K562 (cell line): ENCODE data around the gene BCL2L15. TPM values are rescaled to one million over a fixed set of nuclear protein-coding genes. Genes with fewer than 3 reads are reported as not detected.

Experiments
- CBFA2T3 ChIP-seq: fragments of 450-650 bp; IDR thresholded peaks from 2 replicates; pipeline ENCODE4 v1.6.1; 2017
- CBX8 ChIP-seq: fragments of 200-600 bp; sonication (generic); IDR thresholded peaks from 2 replicates; pipeline ENCODE4 v1.6.1; 2012; ENCODE audit warnings: borderline replicate concordance, mixed run types, low read depth, mild to moderate bottlenecking, moderate library complexity, mixed read lengths, low read length, control low read depth, inconsistent platforms; ENCODE audit not compliant: poor library complexity, severe bottlenecking; ENCODE audit errors: extremely low read depth
- ETV6 ChIP-seq, 3 experiments: fragments of 150-350 bp in 1 of 3; sonication (generic) in 1 of 3; formaldehyde crosslinking in 1 of 3; IDR thresholded peaks; 2 replicates each; pipeline versions ENCODE4 v1.6.1 to v1.8.0; 2014 to 2022; ENCODE audit warnings: borderline replicate concordance in 2 of 3, low read depth in 2 of 3, antibody characterized with exemption in 1 of 3, low read length in 1 of 3, mild to moderate bottlenecking in 1 of 3, missing genetic modification reagents in 1 of 3
- GATAD2B ChIP-seq: fragments of 450-650 bp; IDR thresholded peaks from 2 replicates; pipeline ENCODE4 v1.6.1; 2017; ENCODE audit warnings: mild to moderate bottlenecking, borderline replicate concordance
- HCFC1 ChIP-seq: IDR thresholded peaks from 2 replicates; pipeline ENCODE4 v1.6.1; 2012; ENCODE audit warnings: low read depth, low read length, improper control_type of control experiment
- MCM2 ChIP-seq: fragments of 450-650 bp; IDR thresholded peaks from 2 replicates; pipeline ENCODE4 v1.6.1; 2017; ENCODE audit warnings: low read depth, mild to moderate bottlenecking
- NCOA4 ChIP-seq: fragments of 450-650 bp; IDR thresholded peaks from 2 replicates; pipeline ENCODE4 v1.6.1; 2018; ENCODE audit warnings: mild to moderate bottlenecking; ENCODE audit not compliant: partially characterized antibody
- PCBP1 ChIP-seq: fragments of 200-400 bp; formaldehyde crosslinking; IDR thresholded peaks from 2 replicates; pipeline ENCODE4 v1.6.1; 2018; ENCODE audit warnings: mild to moderate bottlenecking, low read depth, low read length; ENCODE audit not compliant: poor library complexity, severe bottlenecking
- RFX7 ChIP-seq: fragments of 250-450 bp; sonication (Bioruptor Pico); IDR thresholded peaks from 2 replicates; pipeline ENCODE4 v1.5.1; 2021; ENCODE audit warnings: mild to moderate bottlenecking
- RNF219 ChIP-seq: fragments of 250-450 bp; sonication (Bioruptor Pico); IDR thresholded peaks from 2 replicates; pipeline ENCODE4 v1.5.0; 2022; ENCODE audit warnings: mild to moderate bottlenecking
- SLC30A9 ChIP-seq: fragments of 250-450 bp; sonication (Bioruptor Pico); IDR thresholded peaks from 2 replicates; pipeline ENCODE4 v1.8.0; 2022; ENCODE audit warnings: mild to moderate bottlenecking, moderate library complexity
- THAP12 ChIP-seq: fragments of 250-450 bp; sonication (Bioruptor Pico); IDR thresholded peaks from 2 replicates; pipeline ENCODE4 v1.9.0; 2021; ENCODE audit warnings: mild to moderate bottlenecking, inconsistent platforms
- ZNF175 ChIP-seq: fragments of 200-800 bp; sonication (Bioruptor generic); IDR thresholded peaks from 2 replicates; pipeline ENCODE4 v1.6.1; 2016; ENCODE audit warnings: low read depth, mild to moderate bottlenecking, missing genetic modification characterization, missing compliant biosample characterization
- ZNF512 ChIP-seq: IDR thresholded peaks from 2 replicates; pipeline ENCODE4 v1.6.1; 2016; ENCODE audit warnings: missing genetic modification characterization, missing compliant biosample characterization
- polyA plus RNA-seq, 8 experiments: library from polyadenylated mRNA; depleted of rRNA in 4 of 8; stranded (reverse) in 5 of 8; unstranded in 3 of 8; fragments of >200 nt; fragmentation: Nextera tagmentation in 2 of 8; fragmentation: Illumina TruSeq in 1 of 8; extraction: Ambion mirVana in 2 of 8; extraction: Trizol in 1 of 8; gene quantifications; 2 replicates each; pipeline versions ENCODE4 v1.2.1 to v1.2.3, GENCODE V29; 2011 to 2014; ENCODE audit warnings: inconsistent platforms in 1 of 8, missing spikeins in 1 of 8
- total RNA-seq, 7 experiments: library from RNA; depleted of rRNA in 6 of 7; stranded (reverse); fragments of >200 nt in 6 of 7; fragmentation: Illumina TruSeq in 2 of 7; extraction: Trizol in 2 of 7; gene quantifications; 2 replicates each; pipeline versions ENCODE4 v1.2.1 to v1.2.3, GENCODE V29; 2011 to 2021; ENCODE audit warnings: low replicate concordance in 1 of 7
- TF ChIP-seq, protein P1 (sequence below), 2 experiments: fragments of 150-350 bp in 1 of 2; IDR thresholded peaks; 2 replicates each; pipeline ENCODE4 v1.6.1; 2012 to 2016; ENCODE audit warnings: low read depth in 2 of 2, low read length in 2 of 2, mild to moderate bottlenecking in 1 of 2, moderate library complexity in 1 of 2

BCL2L15 gene
- total and polyA plus RNA-seq, 9 of the 15 experiments (the other 6 are each of a cell fraction or from before 2014, with no cell fraction given): 0.06 to 0.42 (median 0.28) TPM; not detected in 1

DNA sequence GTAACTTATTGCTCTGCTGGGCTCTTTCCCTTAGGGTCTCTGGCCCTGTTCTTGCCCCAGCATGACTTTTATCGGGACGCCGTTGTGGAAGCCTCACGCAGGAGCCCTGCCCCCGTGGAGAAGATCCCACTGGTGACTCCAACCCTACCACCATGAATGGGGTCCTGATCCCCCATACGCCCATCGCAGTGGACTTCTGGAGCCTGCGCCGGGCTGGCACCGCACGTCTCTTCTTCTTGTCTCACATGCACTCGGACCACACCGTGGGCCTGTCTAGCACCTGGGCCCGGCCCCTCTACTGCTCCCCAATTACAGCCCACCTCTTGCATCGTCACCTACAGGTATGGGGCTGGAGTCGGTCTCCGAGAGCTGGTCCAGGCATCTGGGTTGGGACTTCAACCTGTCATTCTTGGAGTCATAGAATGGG lies 18.1 kb upstream of the BCL2L15 start (continued):
- TF ChIP-seq ZNF512 (tag) (peak; percentile 98), RFX7 (CRISPR knock-in tag) (no peak), SLC30A9 (CRISPR knock-in tag) (no peak), GATAD2B (no peak), HCFC1 (no peak), NCOA4 (no peak), ZNF175 (CRISPR knock-in tag) (no peak), CBFA2T3 (no peak), MCM2 (no peak), THAP12 (no peak; the same call in 1 of the 2 replicates), ETV6 (IDR thresholded peaks at IDR 0.05; ENCODE audit: borderline replicate concordance in 1 of 2, low read depth in 2 of 2, low read length in 1 of 2) (no peak), ETV6 (CRISPR knock-in tag; IDR thresholded peaks at IDR 0.05; ENCODE audit: borderline replicate concordance) (peak; percentile 74; the same call in 1 of the 2 replicates), PCBP1 (no peak), CBX8 (no peak), RNF219 (CRISPR knock-in tag) (no peak)
- TF ChIP-seq, protein P1, sequence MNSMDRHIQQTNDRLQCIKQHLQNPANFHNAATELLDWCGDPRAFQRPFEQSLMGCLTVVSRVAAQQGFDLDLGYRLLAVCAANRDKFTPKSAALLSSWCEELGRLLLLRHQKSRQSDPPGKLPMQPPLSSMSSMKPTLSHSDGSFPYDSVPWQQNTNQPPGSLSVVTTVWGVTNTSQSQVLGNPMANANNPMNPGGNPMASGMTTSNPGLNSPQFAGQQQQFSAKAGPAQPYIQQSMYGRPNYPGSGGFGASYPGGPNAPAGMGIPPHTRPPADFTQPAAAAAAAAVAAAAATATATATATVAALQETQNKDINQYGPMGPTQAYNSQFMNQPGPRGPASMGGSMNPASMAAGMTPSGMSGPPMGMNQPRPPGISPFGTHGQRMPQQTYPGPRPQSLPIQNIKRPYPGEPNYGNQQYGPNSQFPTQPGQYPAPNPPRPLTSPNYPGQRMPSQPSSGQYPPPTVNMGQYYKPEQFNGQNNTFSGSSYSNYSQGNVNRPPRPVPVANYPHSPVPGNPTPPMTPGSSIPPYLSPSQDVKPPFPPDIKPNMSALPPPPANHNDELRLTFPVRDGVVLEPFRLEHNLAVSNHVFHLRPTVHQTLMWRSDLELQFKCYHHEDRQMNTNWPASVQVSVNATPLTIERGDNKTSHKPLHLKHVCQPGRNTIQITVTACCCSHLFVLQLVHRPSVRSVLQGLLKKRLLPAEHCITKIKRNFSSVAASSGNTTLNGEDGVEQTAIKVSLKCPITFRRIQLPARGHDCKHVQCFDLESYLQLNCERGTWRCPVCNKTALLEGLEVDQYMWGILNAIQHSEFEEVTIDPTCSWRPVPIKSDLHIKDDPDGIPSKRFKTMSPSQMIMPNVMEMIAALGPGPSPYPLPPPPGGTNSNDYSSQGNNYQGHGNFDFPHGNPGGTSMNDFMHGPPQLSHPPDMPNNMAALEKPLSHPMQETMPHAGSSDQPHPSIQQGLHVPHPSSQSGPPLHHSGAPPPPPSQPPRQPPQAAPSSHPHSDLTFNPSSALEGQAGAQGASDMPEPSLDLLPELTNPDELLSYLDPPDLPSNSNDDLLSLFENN (IDR thresholded peaks at IDR 0.05; ENCODE audit: low read depth in 2 of 2, low read length in 2 of 2): 0 out of 4 replicates have a peak, but pooled peaks of 1 of the 2 experiments have one; percentile 6
